ENCODE measurements around the gene RACGAP1. TPM values are rescaled to one million over a fixed set of nuclear protein-coding genes. Genes with fewer than 3 reads are reported as not detected.

RACGAP1 gene
- total RNA-seq, 3 donors from 2014 or later (not counting 1 experiment from before 2014, with no cell fraction given), result 6.1 to 11.6 (median 8.7) TPM

GRCh38 chr12:50072198-50072907 lies 47.1 kb upstream of the RACGAP1 start:
- 59% methylated on average over 9 of the region's 10 CpGs for WGBS (ENCODE audit: insufficient coverage)
- intact Hi-C loops (cut with micrococcal nuclease), result loop anchor here (5.0 kb wide), 1 partner anchor 105 kb away; no protein-coding TSS in a partner anchor

GRCh38 chr12:50070314-50071060 lies 45.2 kb upstream of the RACGAP1 start:
- Histone ChIP-seq H3K4me3 (ENCODE audit: low read length) (no peak overlapping the region), H3K9me3 (ENCODE audit: control insufficient read depth, insufficient read depth, low read length) (no peaks in the 10 kb centered on the region), H3K27me3 (ENCODE audit: control insufficient read depth, insufficient read depth, low read length) (no peaks in the 10 kb centered on the region), H3K27ac (ENCODE audit: low read length) (no peak overlapping the region), H3K36me3 (ENCODE audit: control insufficient read depth, insufficient read depth, low read length) (no peaks in the 10 kb centered on the region), H3K4me1 (ENCODE audit: control insufficient read depth, insufficient read depth, low read length) (peaks cover 9% of the 10 kb centered on the region)
- DNase-seq, result peak; percentile 51 to 83
- peak; percentile 60 to 68 (median 63) for ATAC-seq
- no peak overlapping the region for H3K27ac Mint-ChIP-seq
- no peak overlapping the region for H3K4me3 Mint-ChIP-seq
- H3K27me3 Mint-ChIP-seq (ENCODE audit: low read depth in 2 of 2), result no peaks in the 10 kb centered on the region
- H3K36me3 Mint-ChIP-seq, result no peaks in the 10 kb centered on the region
- H3K4me1 Mint-ChIP-seq, result peaks cover 0 to 10% of the 10 kb centered on the region in 2 donors
- intact Hi-C loops (cut with micrococcal nuclease), result loop anchor here (5.0 kb wide), 1 partner anchor 103 kb away; no protein-coding TSS in a partner anchor
- WGBS (ENCODE audit: insufficient coverage), result 34% methylated on average over 9 of the region's 9 CpGs
- TF ChIP-seq CTCF (IDR thresholded peaks at IDR 0.05), result peak; percentile 85
- no peaks in the 10 kb centered on the region for H3K9me3 Mint-ChIP-seq

More at GRCh38 chr12:50072198-50072907, 47.1 kb upstream of the RACGAP1 start:
- TF ChIP-seq CTCF (IDR thresholded peaks at IDR 0.05), result no peak
- H3K36me3 ChIP-seq (ENCODE audit: control insufficient read depth, insufficient read depth, low read length), result no peaks in the 10 kb centered on the region
- no peak for ATAC-seq
- Mint-ChIP-seq H3K27me3 (ENCODE audit: low read depth in 2 of 2) (no peaks in the 10 kb centered on the region), H3K9me3 (no peaks in the 10 kb centered on the region), H3K36me3 (no peaks in the 10 kb centered on the region), H3K27ac (no peak overlapping the region), H3K4me1 (peaks cover 0 to 10% of the 10 kb centered on the region in 2 donors), H3K4me3 (no peak overlapping the region)
- H3K4me3 ChIP-seq (ENCODE audit: low read length), result no peak overlapping the region
- no peak for DNase-seq
- peaks cover 9% of the 10 kb centered on the region for H3K4me1 ChIP-seq (ENCODE audit: control insufficient read depth, insufficient read depth, low read length)
- H3K27ac ChIP-seq (ENCODE audit: low read length), result no peak overlapping the region
- no peaks in the 10 kb centered on the region for H3K27me3 ChIP-seq (ENCODE audit: control insufficient read depth, insufficient read depth, low read length)
- no peaks in the 10 kb centered on the region for H3K9me3 ChIP-seq (ENCODE audit: control insufficient read depth, insufficient read depth, low read length)

- H3K27ac Mint-ChIP-seq, result no peak overlapping the region
- no peak for TF ChIP-seq CTCF (IDR thresholded peaks at IDR 0.05)
- Histone ChIP-seq H3K9me3 (ENCODE audit: control insufficient read depth, insufficient read depth, low read length) (no peaks in the 10 kb centered on the region), H3K4me1 (ENCODE audit: control insufficient read depth, insufficient read depth, low read length) (peaks cover 6% of the 10 kb centered on the region), H3K27me3 (ENCODE audit: control insufficient read depth, insufficient read depth, low read length) (no peaks in the 10 kb centered on the region), H3K27ac (ENCODE audit: low read length) (no peak overlapping the region), H3K36me3 (ENCODE audit: control insufficient read depth, insufficient read depth, low read length) (no peaks in the 10 kb centered on the region), H3K4me3 (ENCODE audit: low read length) (no peak overlapping the region)
- H3K4me1 Mint-ChIP-seq, result peaks cover 0 to 6% of the 10 kb centered on the region in 2 donors
- WGBS (ENCODE audit: insufficient coverage), result 91% methylated on average over 3 of the region's 3 CpGs
- H3K36me3 Mint-ChIP-seq, result no peaks in the 10 kb centered on the region
- H3K9me3 Mint-ChIP-seq, result no peaks in the 10 kb centered on the region
- intact Hi-C loops (cut with micrococcal nuclease), result no loop called here
- no peak for DNase-seq
- H3K4me3 Mint-ChIP-seq, result no peak overlapping the region
- no peaks in the 10 kb centered on the region for H3K27me3 Mint-ChIP-seq (ENCODE audit: low read depth in 2 of 2)
- ATAC-seq, result no peak
These were observed 44.2 kb upstream of the RACGAP1 start for GRCh38 chr12:50069539-50069938.

Data from natural killer cell (primary cell).